HEK293T (cell line): ENCODE measurements around the gene ATRIP.

Source experiments
- CTCF ChIA-PET: fragments of 350-600 bp; formaldehyde crosslinking; extraction: SDS; loops from one replicate; lab custom pipeline; 2021; ENCODE audit warnings: antibody characterized with exemption, inconsistent platforms; lab: Yijun Ruan, JAX
- POLR2A ChIA-PET: fragments of 350-600 bp; formaldehyde crosslinking; extraction: SDS; loops from one replicate; lab custom pipeline; 2020; ENCODE audit warnings: antibody characterized with exemption, inconsistent platforms; lab: Yijun Ruan, JAX
- DNase-seq: peaks from one replicate; pipeline ENCODE4 v3.0.0; 2012; ENCODE audit warnings: mixed read lengths; ENCODE audit errors: extremely low spot score
- ARNT ChIP-seq: fragments of 450-650 bp; IDR thresholded peaks from 2 replicates; pipeline ENCODE4 v1.6.1; 2017; ENCODE audit warnings: mild to moderate bottlenecking
- BHLHE40 ChIP-seq: fragments of 450-650 bp; IDR thresholded peaks from 2 replicates; pipeline ENCODE4 v1.6.1; 2016; ENCODE audit warnings: mild to moderate bottlenecking, moderate library complexity, borderline replicate concordance
- CTBP1 ChIP-seq: fragments of 450-650 bp; IDR thresholded peaks from 2 replicates; pipeline ENCODE4 v1.6.1; 2016; ENCODE audit warnings: borderline replicate concordance
- ELF4 ChIP-seq: fragments of 450-650 bp; IDR thresholded peaks from 2 replicates; pipeline ENCODE4 v1.6.1; 2017; ENCODE audit warnings: antibody characterized with exemption
- FOXA1 ChIP-seq: fragments of 450-650 bp; IDR thresholded peaks from 2 replicates; pipeline ENCODE4 v1.6.1; 2016; ENCODE audit warnings: mild to moderate bottlenecking
- FOXK2 ChIP-seq: fragments of 450-650 bp; IDR thresholded peaks from 2 replicates; pipeline ENCODE4 v1.6.1; 2016; ENCODE audit warnings: mild to moderate bottlenecking
- FOXM1 ChIP-seq: fragments of 450-650 bp; IDR thresholded peaks from 2 replicates; pipeline ENCODE4 v1.6.1; 2017; ENCODE audit warnings: mild to moderate bottlenecking, borderline replicate concordance
- HDGF ChIP-seq: fragments of 450-650 bp; IDR thresholded peaks from 2 replicates; pipeline ENCODE4 v1.6.1; 2017; ENCODE audit warnings: antibody characterized with exemption, borderline replicate concordance
- L3MBTL2 ChIP-seq: fragments of 450-650 bp; conservative IDR thresholded peaks from 2 replicates; pipeline ENCODE4 v1.6.1; 2016; ENCODE audit warnings: mild to moderate bottlenecking
- LEF1 ChIP-seq: fragments of 450-650 bp; IDR thresholded peaks from 2 replicates; pipeline ENCODE4 v1.6.1; 2017; ENCODE audit warnings: mild to moderate bottlenecking, borderline replicate concordance
- NFRKB ChIP-seq: fragments of 450-650 bp; IDR thresholded peaks from 2 replicates; pipeline ENCODE4 v1.6.1; 2016; ENCODE audit warnings: mild to moderate bottlenecking, moderate library complexity
- SP1 ChIP-seq: fragments of 450-650 bp; IDR thresholded peaks from 2 replicates; pipeline ENCODE4 v1.6.1; 2017
- SUZ12 ChIP-seq: fragments of 450-650 bp; IDR thresholded peaks from 2 replicates; pipeline ENCODE4 v1.6.1; 2016; ENCODE audit warnings: mild to moderate bottlenecking
- TARDBP ChIP-seq: fragments of 450-650 bp; IDR thresholded peaks from 2 replicates; pipeline ENCODE4 v1.6.1; 2016
- ZNF384 ChIP-seq: fragments of 450-650 bp; IDR thresholded peaks from 2 replicates; pipeline ENCODE4 v1.6.1; 2016
- TF ChIP-seq, protein P1 (sequence below): fragments of 450-650 bp; IDR thresholded peaks from 2 replicates; pipeline ENCODE4 v1.6.1; 2016

The ATRIP gene

DNA sequence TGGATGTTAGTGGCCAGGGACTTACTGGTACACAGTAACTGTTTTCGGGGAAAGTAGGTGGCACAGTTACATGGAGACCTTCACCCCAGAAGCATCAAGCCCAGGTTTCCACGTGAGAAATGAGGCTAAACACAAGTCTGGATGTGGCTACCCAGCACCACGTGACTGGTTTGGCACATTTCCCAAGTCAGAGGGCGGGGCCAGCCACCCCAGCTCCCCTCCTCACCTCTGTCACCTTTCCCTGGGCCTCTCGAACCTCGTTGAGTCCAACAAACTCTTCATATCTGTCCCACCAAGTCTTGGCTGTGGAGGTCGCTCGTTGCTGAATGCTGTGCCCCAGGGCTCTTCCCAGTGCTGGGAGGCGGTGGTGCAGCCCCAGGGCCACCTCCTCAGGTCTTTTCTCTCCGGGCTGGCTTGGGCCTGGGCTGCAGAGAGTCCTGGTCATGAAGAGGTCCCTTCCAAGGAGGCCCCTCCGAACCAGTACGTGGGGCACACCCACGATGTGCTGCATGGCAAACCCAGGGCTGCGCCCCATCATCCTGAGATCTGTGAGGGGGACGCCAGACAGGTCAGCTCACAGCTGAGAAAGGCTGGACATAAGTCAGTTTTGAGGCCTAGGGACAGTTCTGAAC is 11.8 kb upstream of the ATRIP start:
- no peak for TF ChIP-seq CTBP1
- TF ChIP-seq, protein P1, sequence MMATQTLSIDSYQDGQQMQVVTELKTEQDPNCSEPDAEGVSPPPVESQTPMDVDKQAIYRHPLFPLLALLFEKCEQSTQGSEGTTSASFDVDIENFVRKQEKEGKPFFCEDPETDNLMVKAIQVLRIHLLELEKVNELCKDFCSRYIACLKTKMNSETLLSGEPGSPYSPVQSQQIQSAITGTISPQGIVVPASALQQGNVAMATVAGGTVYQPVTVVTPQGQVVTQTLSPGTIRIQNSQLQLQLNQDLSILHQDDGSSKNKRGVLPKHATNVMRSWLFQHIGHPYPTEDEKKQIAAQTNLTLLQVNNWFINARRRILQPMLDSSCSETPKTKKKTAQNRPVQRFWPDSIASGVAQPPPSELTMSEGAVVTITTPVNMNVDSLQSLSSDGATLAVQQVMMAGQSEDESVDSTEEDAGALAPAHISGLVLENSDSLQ = no peak
- no peak for TF ChIP-seq LEF1
- no peak for TF ChIP-seq SP1
- no peak for TF ChIP-seq BHLHE40
- ChIA-PET POLR2A (interaction anchor here (0.8 to 1.0 kb wide), 2 partner anchors 12 to 34 kb away, joined by 3 to 5 read pairs; partner anchors contain the start of gene ATRIP), CTCF (interaction anchor here (1.7 to 6.3 kb wide), 3 partner anchors 33 to 194 kb away, joined by 10 to 213 read pairs (median 14); partner anchors contain the start of genes SHISA5 and ZNF589)
- DNase-seq = no peak

DNA sequence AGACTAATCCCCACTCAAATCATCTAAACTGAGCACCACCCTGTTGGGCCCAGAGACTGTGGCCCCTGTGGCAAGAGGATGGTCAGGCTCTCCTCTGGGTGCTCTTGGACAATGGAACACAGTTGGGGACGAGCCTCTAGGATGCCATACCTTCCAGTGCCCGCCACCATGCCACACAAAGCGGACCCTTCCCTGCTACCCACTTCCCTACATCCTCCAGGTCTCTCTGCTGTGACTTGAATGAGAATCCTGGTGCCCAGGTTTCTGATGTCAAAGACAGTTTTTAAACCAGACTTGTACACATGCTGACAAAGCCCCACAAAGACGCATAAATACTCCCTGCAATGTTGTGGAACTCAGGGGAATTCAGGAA is 11.3 kb upstream of the ATRIP start:
- TF ChIP-seq HDGF = no peak
- TF ChIP-seq FOXA1 = no peak
- TF ChIP-seq ELF4 = no peak
- DNase-seq = no peak
- CTCF ChIA-PET = interaction anchor here (1.0 to 6.3 kb wide), 25 partner anchors 9 to 260 kb away, joined by 3 to 213 read pairs (median 11); partner anchors contain the start of genes ATRIP, PFKFB4, SHISA5 and ZNF589
- POLR2A ChIA-PET = interaction anchor here (0.9 to 2.2 kb wide), 7 partner anchors 11 to 195 kb away, joined by 3 to 28 read pairs (median 5); partner anchors contain the start of genes ATRIP, PFKFB4 and ZNF589

DNA sequence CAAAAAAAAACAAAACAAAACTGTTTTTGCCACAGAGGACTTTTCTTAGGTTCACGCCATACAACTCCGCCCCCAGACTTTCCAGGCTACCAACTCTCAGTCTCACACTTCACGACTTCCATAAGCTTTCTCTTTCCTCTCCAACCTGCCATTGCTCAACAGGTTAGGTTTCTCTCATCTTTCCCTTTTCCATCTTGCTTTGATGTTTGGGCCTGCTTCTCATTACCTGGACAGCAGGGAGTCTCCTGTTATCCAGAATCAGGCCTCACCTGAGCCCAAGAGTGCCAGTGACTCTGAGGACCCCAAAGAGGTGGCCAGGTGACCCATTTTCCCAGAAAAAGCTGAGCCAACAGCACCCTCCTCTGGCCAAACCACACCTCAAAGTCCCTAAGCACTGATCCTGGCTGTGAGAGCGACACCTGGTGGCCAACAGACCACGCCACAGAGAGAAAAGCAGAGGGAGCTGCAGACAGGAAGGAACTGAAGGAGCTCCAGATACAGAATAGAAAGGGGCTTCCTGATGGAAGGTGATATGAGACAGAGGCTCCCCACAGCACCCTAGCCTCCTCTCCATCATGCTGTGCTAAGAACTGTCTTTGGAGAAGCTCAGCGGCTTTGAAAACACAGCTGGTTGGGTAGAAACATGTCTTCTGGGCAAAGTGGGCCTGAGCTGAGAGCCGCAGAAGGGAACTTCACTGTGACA is 10.6 kb upstream of the ATRIP start:
- CTCF ChIA-PET = interaction anchor here (0.5 to 6.3 kb wide), 80 partner anchors 9 to 401 kb away, joined by 3 to 213 read pairs (median 4); partner anchors contain the start of genes ATRIP, CAMP, CDC25A and PFKFB4
- no peak for TF ChIP-seq CTBP1
- TF ChIP-seq, protein P1 = no peak
- TF ChIP-seq TARDBP = no peak
- TF ChIP-seq ARNT = no peak
- no peak for TF ChIP-seq FOXK2
- no peak for TF ChIP-seq ELF4
- no peak for TF ChIP-seq L3MBTL2
- TF ChIP-seq FOXM1 = no peak
- no peak for TF ChIP-seq ZNF384
- TF ChIP-seq LEF1 = no peak
- no peak for TF ChIP-seq SUZ12
- no peak for TF ChIP-seq BHLHE40
- no peak for TF ChIP-seq HDGF
- DNase-seq = peak; percentile 79
- POLR2A ChIA-PET = interaction anchor here (0.9 to 2.2 kb wide), 10 partner anchors 10 to 196 kb away, joined by 3 to 28 read pairs (median 6); partner anchors contain the start of genes ATRIP, PFKFB4 and ZNF589

DNA sequence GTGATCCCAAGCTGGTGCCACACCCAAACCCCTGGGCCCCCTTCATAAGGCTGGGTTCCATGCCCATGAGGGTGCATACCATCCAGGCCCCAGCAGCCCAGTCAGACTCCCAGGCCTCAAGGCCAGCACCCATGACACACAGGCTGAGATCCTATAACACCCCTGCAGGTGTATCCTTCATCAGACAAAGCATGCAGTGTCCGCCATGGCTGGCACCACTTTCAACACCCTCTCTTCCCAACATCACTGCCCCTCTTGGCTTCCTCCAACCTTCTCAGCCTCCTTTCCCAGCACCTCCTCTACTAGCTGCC is 10.1 kb upstream of the ATRIP start:
- POLR2A ChIA-PET = interaction anchor here (1.1 to 2.2 kb wide), 8 partner anchors 10 to 196 kb away, joined by 4 to 28 read pairs (median 8); partner anchors contain the start of genes ATRIP and ZNF589
- CTCF ChIA-PET = interaction anchor here (0.5 to 6.3 kb wide), 78 partner anchors 9 to 340 kb away, joined by 3 to 213 read pairs (median 4); partner anchors contain the start of genes ATRIP, CAMP, CDC25A and PFKFB4
- no peak for DNase-seq
- TF ChIP-seq FOXA1 (no peak), L3MBTL2 (no peak), CTBP1 (no peak), HDGF (no peak), SUZ12 (no peak), ZNF384 (no peak), ARNT (no peak), FOXK2 (no peak), BHLHE40 (no peak), NFRKB (no peak), LEF1 (no peak), TARDBP (no peak), SP1 (no peak), ELF4 (no peak), FOXM1 (no peak)
- TF ChIP-seq, protein P1 = no peak

DNA sequence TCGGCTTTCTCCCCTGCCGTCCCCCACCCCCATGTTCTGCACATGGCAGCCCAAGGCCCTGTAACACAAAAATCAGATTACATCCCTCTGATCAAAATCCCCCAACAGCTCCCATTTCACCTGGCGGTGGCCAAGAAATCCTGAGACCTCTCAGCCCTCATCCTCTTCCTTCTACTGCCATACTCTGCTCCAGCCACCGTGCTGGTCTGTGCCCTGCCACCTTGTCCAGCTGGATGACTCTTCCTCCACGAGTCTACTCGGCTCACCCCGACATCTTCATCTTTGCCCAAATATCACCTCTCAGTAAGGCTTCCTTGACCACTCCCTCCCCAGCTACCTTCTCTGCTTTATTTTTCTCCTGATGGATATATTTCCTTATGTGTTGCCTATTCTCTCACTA is 9.7 kb upstream of the ATRIP start:
- TF ChIP-seq ZNF384 (no peak), SP1 (no peak), FOXA1 (no peak), ELF4 (no peak), L3MBTL2 (no peak), TARDBP (no peak), BHLHE40 (no peak), FOXK2 (no peak), SUZ12 (no peak), FOXM1 (no peak), NFRKB (no peak), ARNT (no peak)
- TF ChIP-seq, protein P1 = no peak
- ChIA-PET CTCF (interaction anchor here (0.7 to 6.3 kb wide), 24 partner anchors 9 to 246 kb away, joined by 3 to 213 read pairs (median 10); partner anchors contain the start of genes ATRIP, PFKFB4 and ZNF589), POLR2A (interaction anchor here (1.1 to 2.2 kb wide), 6 partner anchors 9 to 163 kb away, joined by 4 to 28 read pairs (median 8); partner anchors contain the start of gene ATRIP)
- DNase-seq = no peak
